GM12878 (cell line): ENCODE data around the gene MMP11. TPM values are rescaled to one million over a fixed set of nuclear protein-coding genes. Genes with fewer than 3 reads are reported as not detected.

Source experiments
- ATAC-seq: fragments of 200-7000 bp; cut with Tn5 transposase; 3 replicates; pipeline ENCODE4 v1.9.1; 2020; ENCODE audit warnings: mild to moderate bottlenecking, moderate library complexity
- BruUV-seq: library from RNA; stranded (reverse); fragments of 400-500 nt; replicated peaks from 2 replicates; lab custom pipeline; 2021; lab: Mats Ljungman, UMichigan
- CTCF ChIA-PET: fragments of 300-600 bp; sonication (Branson Sonifier 250); formaldehyde crosslinking; extraction: SDS; loops from one replicate; lab custom pipeline; 2021; ENCODE audit warnings: inconsistent platforms; lab: Yijun Ruan, JAX
- POLR2A ChIA-PET: fragments of 350-600 bp; formaldehyde crosslinking; extraction: SDS; loops from one replicate; lab custom pipeline; 2021; ENCODE audit warnings: inconsistent platforms; lab: Charles Lee
- RAD21 ChIA-PET: fragments of 300-600 bp; sonication (Branson Sonifier 250); formaldehyde crosslinking; loops from one replicate; lab custom pipeline; 2023; ENCODE audit warnings: antibody characterized with exemption; ENCODE audit not compliant: unreplicated experiment; lab: Charles Lee
- SMC1A ChIA-PET: fragments of 300-600 bp; sonication (Branson Sonifier 250); formaldehyde crosslinking; loops from one replicate; lab custom pipeline; 2023; ENCODE audit not compliant: unreplicated experiment, uncharacterized antibody; lab: Charles Lee
- DNase-seq: peaks from one replicate; pipeline ENCODE4 v3.0.0-alpha.2; 2011; ENCODE audit warnings: low read depth, low spot score
- FAIRE-seq: peaks from 3 replicates; lab custom pipeline; 2011; peaks lifted over from hg19 to GRCh38; lab: Jason Lieb, UNC
- H2AFZ ChIP-seq: 2 replicates; pipeline ENCODE4 v1.6.0; 2011; ENCODE audit warnings: low read depth, low read length, control low read depth; ENCODE audit not compliant: control insufficient read depth
- H3K27ac ChIP-seq: 2 replicates; pipeline ENCODE4 v1.5.1; 2011; ENCODE audit warnings: control low read depth; ENCODE audit not compliant: control insufficient read depth, insufficient read depth
- H3K27me3 ChIP-seq, 2 experiments: replicated peaks in 1 of 2; 2 replicates each; pipeline versions ENCODE4 v1.6.0 to v1.6.1; 2011; ENCODE audit warnings: low read length in 1 of 2; ENCODE audit not compliant: control insufficient read depth in 2 of 2, insufficient read depth in 2 of 2
- H3K36me3 ChIP-seq, 2 experiments: 2 replicates each; pipeline ENCODE4 v1.5.1; 2011; ENCODE audit warnings: low read length in 1 of 2; ENCODE audit not compliant: control insufficient read depth in 2 of 2, insufficient read depth in 2 of 2
- H3K4me1 ChIP-seq: 2 replicates; pipeline ENCODE4 v1.6.1; 2011; ENCODE audit warnings: mild to moderate bottlenecking, low read length, moderate library complexity, mixed read lengths; ENCODE audit not compliant: control insufficient read depth, insufficient read depth
- H3K4me2 ChIP-seq: 2 replicates; pipeline ENCODE4 v1.6.0; 2011; ENCODE audit warnings: control low read depth; ENCODE audit not compliant: control insufficient read depth, insufficient read depth
- H3K4me3 ChIP-seq: fragments of 200-600 bp; sonication (generic); 2 replicates; pipeline ENCODE4 v1.5.1; 2016
- H3K79me2 ChIP-seq: 2 replicates; pipeline ENCODE4 v1.6.0; 2011; ENCODE audit warnings: low read length; ENCODE audit not compliant: control insufficient read depth, insufficient read depth
- H3K9ac ChIP-seq: 2 replicates; pipeline ENCODE4 v1.8.0; 2011; ENCODE audit warnings: low read length, control low read depth, mixed read lengths; ENCODE audit not compliant: control insufficient read depth, insufficient read depth
- H3K9me3 ChIP-seq: replicated peaks from 3 replicates; pipeline ENCODE4 v1.5.1; 2011; ENCODE audit warnings: mild to moderate bottlenecking, low read length; ENCODE audit not compliant: control insufficient read depth, insufficient read depth
- H4K20me1 ChIP-seq: 2 replicates; pipeline ENCODE4 v1.6.0; 2011; ENCODE audit not compliant: control insufficient read depth, insufficient read depth
- ASH2L ChIP-seq: fragments of 300-600, 200-600 bp; sonication (generic); IDR thresholded peaks from 2 replicates; pipeline ENCODE4 v1.6.1; 2017; ENCODE audit warnings: low read depth, mild to moderate bottlenecking, borderline replicate concordance
- BACH1 ChIP-seq: fragments of 450-650 bp; IDR thresholded peaks from 2 replicates; pipeline ENCODE4 v1.6.1; 2017; ENCODE audit warnings: mild to moderate bottlenecking, borderline replicate concordance
- CHD1 ChIP-seq: IDR thresholded peaks from 2 replicates; pipeline ENCODE4 v1.6.1; 2012; ENCODE audit warnings: low read depth, low read length, improper control_type of control experiment
- EED ChIP-seq: sonication (generic); IDR thresholded peaks from 2 replicates; pipeline ENCODE4 v1.6.1; 2016; ENCODE audit warnings: antibody characterized with exemption, low read depth
- MEF2B ChIP-seq: fragments of 450-650 bp; IDR thresholded peaks from 2 replicates; pipeline ENCODE4 v1.6.1; 2018; ENCODE audit warnings: mild to moderate bottlenecking, moderate library complexity; ENCODE audit not compliant: partially characterized antibody, poor library complexity, severe bottlenecking
- MTA2 ChIP-seq: fragments of 450-650 bp; IDR thresholded peaks from 2 replicates; pipeline ENCODE4 v1.6.1; 2016; ENCODE audit warnings: low read depth, mild to moderate bottlenecking, moderate library complexity
- MYC ChIP-seq: IDR thresholded peaks from 2 replicates; pipeline ENCODE4 v1.6.1; 2011; ENCODE audit warnings: mild to moderate bottlenecking, low read length, moderate library complexity, inconsistent platforms; ENCODE audit not compliant: insufficient read depth, insufficient replicate concordance, insufficient read length, severe bottlenecking
- NFXL1 ChIP-seq: fragments of 450-650 bp; IDR thresholded peaks from 2 replicates; pipeline ENCODE4 v1.6.1; 2017; ENCODE audit warnings: antibody characterized with exemption, mild to moderate bottlenecking, borderline replicate concordance
- RB1 ChIP-seq: fragments of 450-650 bp; formaldehyde crosslinking; IDR thresholded peaks from 2 replicates; pipeline ENCODE4 v1.6.1; 2017; ENCODE audit warnings: mild to moderate bottlenecking, borderline replicate concordance
- SMAD1 ChIP-seq: fragments of 450-650 bp; IDR thresholded peaks from 2 replicates; pipeline ENCODE4 v1.6.1; 2018; ENCODE audit warnings: mild to moderate bottlenecking, low read depth; ENCODE audit not compliant: partially characterized antibody
- SPI1 ChIP-seq: IDR thresholded peaks from 2 replicates; pipeline ENCODE4 v1.6.1; 2011; ENCODE audit warnings: low read depth, mild to moderate bottlenecking, low read length, moderate library complexity, borderline replicate concordance; ENCODE audit not compliant: insufficient read depth
- STAT1 ChIP-seq: fragments of 450-650 bp; conservative IDR thresholded peaks from 2 replicates; pipeline ENCODE4 v1.6.1; 2014; ENCODE audit warnings: antibody characterized with exemption, mild to moderate bottlenecking
- WGBS: methylation state at CpG from one replicate; pipeline ENCODE4 v1.1.6; 2016; ENCODE audit warnings: low lambda C conversion rate; ENCODE audit not compliant: insufficient replicate concordance, insufficient coverage; ENCODE audit errors: missing lambda C conversion rate; 5-methylcytosine and 5-hydroxymethylcytosine counted together
- in situ Hi-C: fragments of 300-500 bp; cut with MboI; formaldehyde crosslinking; loops from 9 replicates; pipeline ENCODE4 v1.14.3; 2018; ENCODE audit warnings: mixed read lengths
- intact Hi-C: fragments of 100-400 bp; cut with micrococcal nuclease; formaldehyde crosslinking; loops from one replicate; pipeline ENCODE4 v1.14.2; 2022; ENCODE audit not compliant: unreplicated experiment
- polyA plus RNA-seq, 11 experiments: library from polyadenylated mRNA; depleted of rRNA in 4 of 11; unstranded in 6 of 11; stranded (reverse) in 5 of 11; fragments of >200 nt; fragmentation: Nextera tagmentation in 4 of 11; fragmentation: Illumina TruSeq in 1 of 11; extraction: Ambion mirVana in 4 of 11; extraction: Trizol in 1 of 11; gene quantifications; 1 replicate in 1 of 11; 2 replicates in 10 of 11; pipeline versions ENCODE4 v1.2.1 to v1.2.3, GENCODE V29; 2011 to 2016; ENCODE audit warnings: inconsistent platforms in 2 of 11, missing spikeins in 2 of 11, low read depth in 1 of 11
- total RNA-seq, 4 experiments: library from RNA; depleted of rRNA in 3 of 4; stranded (reverse); fragments of >200 nt in 3 of 4; fragmentation: Illumina TruSeq in 1 of 4; extraction: Trizol in 1 of 4; gene quantifications; 2 replicates each; pipeline versions ENCODE4 v1.2.1 to v1.2.3, GENCODE V29; 2013 to 2021
- TF ChIP-seq, protein P1 (sequence below): IDR thresholded peaks from 2 replicates; pipeline ENCODE4 v1.6.1; 2012; ENCODE audit warnings: low read depth, low read length, improper control_type of control experiment
- TF ChIP-seq, protein P2 (sequence below): IDR thresholded peaks from 2 replicates; pipeline ENCODE4 v1.6.1; 2011; ENCODE audit warnings: low read depth, mild to moderate bottlenecking, low read length, moderate library complexity, borderline replicate concordance; ENCODE audit errors: extremely low read depth
- TF ChIP-seq, protein P3 (sequence below): fragments of 150-350 bp; IDR thresholded peaks from 2 replicates; pipeline ENCODE4 v1.6.1; 2014; ENCODE audit warnings: mild to moderate bottlenecking, low read depth, low read length

Gene MMP11
- total and polyA plus RNA-seq, 10 of the 15 experiments (the other 5 are each of a cell fraction or from before 2014, with no cell fraction given): 0.03 to 1.1 (median 0.31) TPM; not detected in 2

DNA sequence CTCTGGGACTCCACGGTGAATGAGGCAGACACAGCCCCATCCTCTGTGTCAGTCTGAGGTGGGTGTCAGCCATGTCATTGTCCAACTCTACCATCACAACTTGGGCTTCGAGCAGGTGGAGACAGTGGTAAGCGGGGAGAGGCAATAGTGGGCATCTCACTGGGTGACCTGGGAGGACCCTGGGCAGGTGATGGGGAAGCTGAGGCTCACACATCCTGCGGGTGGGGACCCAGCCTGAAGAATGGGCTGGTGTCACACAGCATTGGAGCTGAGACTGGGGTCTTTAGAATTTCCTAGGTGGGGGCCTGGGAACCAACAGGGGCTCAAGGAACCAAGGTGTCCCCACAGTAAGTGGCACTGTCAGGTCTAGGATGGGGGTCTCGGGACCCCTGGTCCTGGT, 7.1 kb downstream of the MMP11 start:
- ChIA-PET CTCF (interaction anchor here (1.7 kb wide), 1 partner anchor 10 kb away, joined by 3 read pairs; no protein-coding TSS in a partner anchor), RAD21 (no interaction called here), SMC1A (no interaction called here), POLR2A (no interaction called here)
- DNase-seq (no peak), FAIRE-seq (no peak), ATAC-seq (no peak)
- H2AFZ ChIP-seq: no peak overlapping the region
- H3K9ac ChIP-seq: no peak overlapping the region
- no peak for TF ChIP-seq SPI1
- TF ChIP-seq NFXL1: no peak
- no peak for TF ChIP-seq RB1
- no peak for TF ChIP-seq EED
- no peak for TF ChIP-seq SMAD1
- TF ChIP-seq, protein P1, sequence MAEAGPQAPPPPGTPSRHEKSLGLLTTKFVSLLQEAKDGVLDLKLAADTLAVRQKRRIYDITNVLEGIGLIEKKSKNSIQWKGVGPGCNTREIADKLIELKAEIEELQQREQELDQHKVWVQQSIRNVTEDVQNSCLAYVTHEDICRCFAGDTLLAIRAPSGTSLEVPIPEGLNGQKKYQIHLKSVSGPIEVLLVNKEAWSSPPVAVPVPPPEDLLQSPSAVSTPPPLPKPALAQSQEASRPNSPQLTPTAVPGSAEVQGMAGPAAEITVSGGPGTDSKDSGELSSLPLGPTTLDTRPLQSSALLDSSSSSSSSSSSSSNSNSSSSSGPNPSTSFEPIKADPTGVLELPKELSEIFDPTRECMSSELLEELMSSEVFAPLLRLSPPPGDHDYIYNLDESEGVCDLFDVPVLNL: no peak
- no peak for TF ChIP-seq ASH2L
- TF ChIP-seq, protein P2, sequence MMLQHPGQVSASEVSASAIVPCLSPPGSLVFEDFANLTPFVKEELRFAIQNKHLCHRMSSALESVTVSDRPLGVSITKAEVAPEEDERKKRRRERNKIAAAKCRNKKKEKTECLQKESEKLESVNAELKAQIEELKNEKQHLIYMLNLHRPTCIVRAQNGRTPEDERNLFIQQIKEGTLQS: no peak
- TF ChIP-seq CHD1: no peak
- TF ChIP-seq, protein P3, sequence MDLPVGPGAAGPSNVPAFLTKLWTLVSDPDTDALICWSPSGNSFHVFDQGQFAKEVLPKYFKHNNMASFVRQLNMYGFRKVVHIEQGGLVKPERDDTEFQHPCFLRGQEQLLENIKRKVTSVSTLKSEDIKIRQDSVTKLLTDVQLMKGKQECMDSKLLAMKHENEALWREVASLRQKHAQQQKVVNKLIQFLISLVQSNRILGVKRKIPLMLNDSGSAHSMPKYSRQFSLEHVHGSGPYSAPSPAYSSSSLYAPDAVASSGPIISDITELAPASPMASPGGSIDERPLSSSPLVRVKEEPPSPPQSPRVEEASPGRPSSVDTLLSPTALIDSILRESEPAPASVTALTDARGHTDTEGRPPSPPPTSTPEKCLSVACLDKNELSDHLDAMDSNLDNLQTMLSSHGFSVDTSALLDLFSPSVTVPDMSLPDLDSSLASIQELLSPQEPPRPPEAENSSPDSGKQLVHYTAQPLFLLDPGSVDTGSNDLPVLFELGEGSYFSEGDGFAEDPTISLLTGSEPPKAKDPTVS: no peak
- TF ChIP-seq STAT1: no peak
- no peak for TF ChIP-seq MTA2
- no peak for TF ChIP-seq BACH1
- TF ChIP-seq MEF2B: no peak
- no peak for TF ChIP-seq MYC
- H4K20me1 ChIP-seq: no peaks in the 10 kb centered on the region
- BruUV-seq: no TSS peak
- H3K4me3 ChIP-seq: no peak overlapping the region
- H3K27ac ChIP-seq: no peak overlapping the region
- no peaks in the 10 kb centered on the region for H3K4me1 ChIP-seq
- 30% methylated on average over 5 of the region's 5 CpGs for WGBS
- H3K27me3 ChIP-seq: peaks cover 0 to 2% of the 10 kb centered on the region in 2 experiments; a peak in 1 of 4 replicates
- intact Hi-C loops: no loop called here
- H3K9me3 ChIP-seq: no peaks in the 10 kb centered on the region
- no peaks in the 10 kb centered on the region for H3K36me3 ChIP-seq
- in situ Hi-C loops: no loop called here
- no peak overlapping the region for H3K4me2 ChIP-seq
- no peaks in the 10 kb centered on the region for H3K79me2 ChIP-seq
